Ovary (tissue), 9 donors: Measurements from ENCODE around the gene PSMB7. TPM values are rescaled to one million over a fixed set of nuclear protein-coding genes. Genes with fewer than 3 reads are reported as not detected.

ENCODE experiments used
- DNase-seq, 5 donors: peaks; one replicate each; pipeline ENCODE4 v3.0.0-alpha.2; 2019 to 2020
- H3K27ac ChIP-seq, 2 donors: fragments of 200-600 bp; one replicate each; pipeline versions ENCODE4 v1.5.1 to v1.8.0; 2019 to 2022
- H3K27me3 ChIP-seq: fragments of 200-600 bp; one replicate; pipeline ENCODE4 v1.8.0; 2022
- H3K36me3 ChIP-seq: fragments of 200-600 bp; sonication (generic); one replicate; pipeline ENCODE4 v1.5.1; 2019
- H3K4me1 ChIP-seq: one replicate; pipeline ENCODE4 v1.8.1; 2013; ENCODE audit warnings: mild to moderate bottlenecking, moderate library complexity; ENCODE audit not compliant: insufficient read depth
- H3K4me3 ChIP-seq: fragments of 200-600 bp; sonication (generic); one replicate; pipeline ENCODE4 v1.5.1; 2017
- H3K9me3 ChIP-seq, 2 donors: fragments of 200-600 bp in 1 of 2; sonication (generic) in 1 of 2; one replicate each; pipeline versions ENCODE4 v1.5.1 to v1.8.1; 2013 to 2019; ENCODE audit warnings: mild to moderate bottlenecking in 1 of 2, moderate library complexity in 1 of 2
- EP300 ChIP-seq: sonication (generic); formaldehyde crosslinking; IDR thresholded peaks from one replicate; pipeline ENCODE4 v1.6.1; 2017; ENCODE audit warnings: antibody characterized with exemption
- POLR2A ChIP-seq: fragments of 450-650 bp; IDR thresholded peaks from one replicate; pipeline ENCODE4 v1.6.1; 2017; ENCODE audit warnings: antibody characterized with exemption, mild to moderate bottlenecking, moderate library complexity
- WGBS, 3 donors: extraction: QIAGEN DNeasy Blood & Tissue Kit in 1 of 3; methylation state at CpG; one replicate each; pipeline versions ENCODE4 v1.1.5 to v1.1.7; 2013 to 2017; 5-methylcytosine and 5-hydroxymethylcytosine counted together
- intact Hi-C, 4 donors: fragments of 100-400 bp; cut with DNase I; formaldehyde crosslinking; loops; one replicate each; pipeline versions ENCODE4 v1.11.0 to v1.15.1; 2022 to 2023
- polyA plus RNA-seq, 2 donors: library from polyadenylated mRNA; stranded (reverse); fragments of 200-250 nt in 1 of 2; fragments of 350-450 nt in 1 of 2; fragmentation: Illumina TruSeq in 1 of 2; extraction: RNeasy Lipid Tissue Mini Kit (QIAGEN cat#74804) in 1 of 2; gene quantifications; one replicate each; pipeline ENCODE4 v1.2.3, GENCODE V29; 2013 to 2014
- total RNA-seq, 7 donors: library from RNA; depleted of rRNA in 2 of 7; stranded (reverse); fragments of >200 nt in 2 of 7; fragmentation: NEBNext Ultra II Directional in 3 of 7; extraction: Animal tissue kit (Norgen Biotek cat#: 25700) in 3 of 7; gene quantifications; one replicate each; pipeline versions ENCODE4 v1.1.0 to v1.2.4, GENCODE V29; 2016 to 2023
- TF ChIP-seq, protein P1 (sequence below), 3 donors: fragments of 450-650 bp in 2 of 3; fragments of 200-600 bp in 1 of 3; IDR thresholded peaks; one replicate each; pipeline versions ENCODE4 v1.5.1 to v1.8.0; 2016 to 2022; ENCODE audit warnings: antibody characterized with exemption in 3 of 3, mild to moderate bottlenecking in 1 of 3
- donor health status: DM: no; HTN: no; CAD: no; lungs with moderate emphysema.
- donor health status: DM: no; HTN: no; CAD: no.
- donor health status: Bipolar disorder and iron deficiency.
- donor health status: DM: yes; HTN: yes; CAD: no.
- donor health status: DM: no; HTN: no; CAD: no.
- donor health status: DM: yes; HTN: yes; CAD: no.

Gene PSMB7
- total and polyA plus RNA-seq, 9 donors = 88.0 to 211 (median 95.1) TPM

DNA sequence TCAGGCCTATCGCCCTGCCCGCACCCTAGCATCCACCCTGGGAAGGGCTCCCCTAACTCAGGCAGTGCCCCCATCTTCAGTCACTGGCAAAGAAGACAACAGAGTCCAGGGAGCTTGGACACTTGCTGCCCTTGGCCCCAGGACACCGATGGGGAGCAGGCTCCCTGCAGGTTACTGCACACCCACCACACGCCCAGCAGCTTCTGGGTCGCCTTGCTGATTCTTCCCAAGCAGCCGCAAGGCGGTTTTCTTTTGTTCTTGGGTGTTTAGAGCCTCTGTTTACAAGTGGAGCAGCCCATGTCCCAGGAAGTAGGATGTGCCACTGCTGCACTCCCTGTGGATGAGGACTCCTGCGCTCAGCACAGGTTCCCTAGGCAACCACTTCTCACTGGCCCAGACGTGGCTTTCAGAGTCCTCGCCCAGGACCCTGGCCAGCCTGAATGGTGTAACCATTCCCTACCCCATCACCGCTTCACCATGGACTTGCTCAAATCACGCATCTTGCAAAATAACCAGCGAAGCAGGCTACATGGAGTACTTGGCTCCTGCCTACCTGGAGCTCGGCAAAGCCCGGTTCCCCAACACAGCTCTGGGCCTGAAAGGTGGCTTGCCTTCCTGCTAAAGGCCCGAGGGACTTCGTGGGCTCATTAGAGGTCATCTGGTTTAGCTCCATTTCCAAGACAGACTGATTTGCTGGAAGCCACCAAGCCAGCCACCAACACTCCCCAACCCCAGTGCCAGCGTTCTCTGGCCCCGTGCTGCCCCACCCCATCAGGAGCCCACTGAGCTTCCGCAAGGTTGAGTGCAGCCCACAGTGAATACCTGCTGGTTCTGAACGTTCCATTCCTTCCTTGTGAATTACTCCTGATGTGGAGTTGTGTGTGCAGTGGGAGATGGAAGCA is 60.0 kb downstream of the PSMB7 start:
- H3K36me3 ChIP-seq = no peaks in the 10 kb centered on the region
- H3K27me3 ChIP-seq = no peaks in the 10 kb centered on the region
- H3K9me3 ChIP-seq = no peaks in the 10 kb centered on the region
- whole genome bisulfite sequencing, 3 donors = 91 to 93% (median 91%) methylated on average over 19 to 21 of the region's 21 CpGs
- H3K4me3 ChIP-seq = no peak overlapping the region
- no peak for DNase-seq
- TF ChIP-seq POLR2A = no peak
- TF ChIP-seq EP300 = no peak
- TF ChIP-seq, protein P1, sequence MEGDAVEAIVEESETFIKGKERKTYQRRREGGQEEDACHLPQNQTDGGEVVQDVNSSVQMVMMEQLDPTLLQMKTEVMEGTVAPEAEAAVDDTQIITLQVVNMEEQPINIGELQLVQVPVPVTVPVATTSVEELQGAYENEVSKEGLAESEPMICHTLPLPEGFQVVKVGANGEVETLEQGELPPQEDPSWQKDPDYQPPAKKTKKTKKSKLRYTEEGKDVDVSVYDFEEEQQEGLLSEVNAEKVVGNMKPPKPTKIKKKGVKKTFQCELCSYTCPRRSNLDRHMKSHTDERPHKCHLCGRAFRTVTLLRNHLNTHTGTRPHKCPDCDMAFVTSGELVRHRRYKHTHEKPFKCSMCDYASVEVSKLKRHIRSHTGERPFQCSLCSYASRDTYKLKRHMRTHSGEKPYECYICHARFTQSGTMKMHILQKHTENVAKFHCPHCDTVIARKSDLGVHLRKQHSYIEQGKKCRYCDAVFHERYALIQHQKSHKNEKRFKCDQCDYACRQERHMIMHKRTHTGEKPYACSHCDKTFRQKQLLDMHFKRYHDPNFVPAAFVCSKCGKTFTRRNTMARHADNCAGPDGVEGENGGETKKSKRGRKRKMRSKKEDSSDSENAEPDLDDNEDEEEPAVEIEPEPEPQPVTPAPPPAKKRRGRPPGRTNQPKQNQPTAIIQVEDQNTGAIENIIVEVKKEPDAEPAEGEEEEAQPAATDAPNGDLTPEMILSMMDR (IDR thresholded peaks at IDR 0.05) = no peak
- intact Hi-C loops = no loop called here
- H3K4me1 ChIP-seq = peaks cover under 1% of the 10 kb centered on the region
- H3K27ac ChIP-seq = no peak overlapping the region

DNA sequence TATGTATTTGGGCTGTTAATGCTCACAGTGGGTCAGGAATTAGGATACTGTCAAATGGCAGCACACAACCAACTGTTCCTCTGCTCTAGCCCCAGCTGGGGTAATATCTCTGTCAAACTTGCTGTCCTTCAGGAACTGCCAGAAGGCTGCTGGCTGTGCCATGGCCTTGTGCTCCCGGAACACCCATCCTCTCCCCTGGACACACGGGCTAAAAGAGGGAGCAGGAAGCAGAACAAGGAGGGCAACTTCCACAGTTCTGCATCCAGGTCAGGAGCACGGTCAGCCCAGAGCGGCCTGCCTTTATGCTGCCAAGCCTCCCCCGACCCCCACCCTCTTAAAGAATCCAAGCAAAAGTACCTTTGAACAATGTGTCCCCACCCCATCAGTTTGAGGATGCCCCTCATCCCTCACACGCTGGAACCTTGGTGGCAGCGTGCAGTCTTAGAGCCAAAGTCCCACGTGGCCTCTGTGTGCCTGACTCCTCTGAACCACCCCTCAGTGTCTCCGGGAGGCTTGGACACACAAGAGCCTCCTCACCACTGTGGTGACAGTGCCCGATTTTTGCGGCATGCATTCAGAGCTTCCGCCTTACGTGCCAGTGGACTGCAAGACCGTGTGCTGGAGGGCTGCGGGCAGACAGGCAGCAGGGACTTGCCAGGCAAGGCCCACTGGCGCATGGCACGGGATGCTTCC is 60.8 kb downstream of the PSMB7 start:
- WGBS, 3 donors = 85 to 88% (median 86%) methylated on average over 14 to 17 of the region's 17 CpGs
- Histone ChIP-seq H3K27me3 (no peaks in the 10 kb centered on the region), H3K36me3 (no peaks in the 10 kb centered on the region), H3K4me3 (no peak overlapping the region), H3K9me3 (no peaks in the 10 kb centered on the region), H3K4me1 (no peaks in the 10 kb centered on the region), H3K27ac (no peak overlapping the region)
- TF ChIP-seq EP300 (no peak), POLR2A (no peak)
- TF ChIP-seq, protein P1 (IDR thresholded peaks at IDR 0.05) = no peak
- DNase-seq = no peak
- intact Hi-C loops = no loop called here

DNA sequence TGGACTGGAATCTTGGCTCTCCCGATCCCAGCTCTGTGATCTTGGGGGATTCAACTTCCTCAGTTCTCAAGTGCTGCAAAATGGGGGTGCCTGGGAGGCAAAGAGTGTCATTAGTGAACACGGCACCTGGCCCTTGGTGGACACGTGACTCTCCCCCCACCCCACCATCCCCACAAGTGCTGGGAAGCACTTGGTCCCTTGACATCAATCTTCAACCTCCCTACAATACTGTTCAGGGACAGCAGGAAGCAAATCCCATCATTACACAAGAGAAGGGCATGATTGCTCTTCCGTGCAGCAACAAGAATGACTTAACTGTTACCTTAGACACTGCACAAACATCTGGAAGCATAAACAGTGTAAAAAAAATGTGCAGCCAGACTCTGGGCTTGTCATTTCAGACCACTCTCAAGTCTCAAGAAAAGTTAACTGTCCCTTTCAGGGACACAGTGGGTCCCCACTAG is 61.4 kb downstream of the PSMB7 start:
- Histone ChIP-seq H3K36me3 (no peaks in the 10 kb centered on the region), H3K27ac (no peak overlapping the region), H3K9me3 (no peaks in the 10 kb centered on the region), H3K27me3 (no peaks in the 10 kb centered on the region), H3K4me1 (no peaks in the 10 kb centered on the region), H3K4me3 (no peak overlapping the region)
- DNase-seq = no peak
- 78 to 80% (median 78%) methylated on average over 4 of the region's 4 CpGs for WGBS, 3 donors
- intact Hi-C loops = no loop called here
- no peak for TF ChIP-seq EP300
- TF ChIP-seq, protein P1 (IDR thresholded peaks at IDR 0.05) = no peak
- no peak for TF ChIP-seq POLR2A

DNA sequence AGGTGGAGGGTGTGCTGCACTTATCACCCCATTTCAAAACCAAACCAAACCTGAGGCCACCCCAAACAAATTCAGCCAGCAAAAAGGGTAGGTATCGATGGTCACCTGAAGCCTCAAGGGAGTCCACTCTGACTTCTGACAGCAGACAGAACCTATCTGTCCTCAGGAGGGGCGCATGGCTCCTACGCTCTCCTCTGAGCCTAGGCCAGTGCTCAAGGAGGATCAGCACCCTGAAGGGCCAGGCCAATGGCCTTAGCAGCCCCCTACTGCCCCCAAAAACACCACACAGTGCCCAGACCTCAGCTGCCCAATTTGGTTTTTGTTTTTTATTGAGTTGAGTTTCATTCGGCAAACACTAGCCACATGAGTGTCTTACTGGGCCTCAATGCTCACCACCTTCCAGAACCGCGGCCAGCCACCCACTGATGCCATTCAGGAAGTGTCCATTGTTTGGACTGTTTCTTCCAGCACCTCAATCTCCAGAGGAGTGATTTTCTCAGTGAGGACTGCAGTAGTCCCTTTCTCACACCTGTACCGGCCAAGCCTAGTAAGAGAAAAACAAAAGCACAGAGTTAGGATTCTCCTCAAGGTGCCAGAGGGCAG is 62.0 kb downstream of the PSMB7 start:
- no peaks in the 10 kb centered on the region for H3K27me3 ChIP-seq
- no peak for DNase-seq
- WGBS, 3 donors = 91 to 95% (median 95%) methylated on average over 7 of the region's 7 CpGs
- TF ChIP-seq POLR2A (no peak), EP300 (no peak)
- TF ChIP-seq, protein P1 (IDR thresholded peaks at IDR 0.05) = no peak
- no peaks in the 10 kb centered on the region for H3K9me3 ChIP-seq
- no peak overlapping the region for H3K27ac ChIP-seq
- no peaks in the 10 kb centered on the region for H3K4me1 ChIP-seq
- H3K36me3 ChIP-seq = no peaks in the 10 kb centered on the region
- intact Hi-C loops = no loop called here
- H3K4me3 ChIP-seq = no peak overlapping the region
